Nephron (organoid): ENCODE measurements around the gene SERTM1.

Experiments
- H3K27ac Mint-ChIP-seq, 3 experiments: 2 replicates each; pipeline ENCODE4 v1.8.0; 2020; ENCODE audit warnings: mixed read lengths in 3 of 3, mild to moderate bottlenecking in 2 of 3, moderate library complexity in 1 of 3
- H3K27me3 Mint-ChIP-seq: 2 replicates; pipeline ENCODE4 v1.8.0; 2021; ENCODE audit warnings: low read depth, mild to moderate bottlenecking, moderate library complexity, mixed read lengths
- H3K36me3 Mint-ChIP-seq: 2 replicates; pipeline ENCODE4 v1.8.0; 2020; ENCODE audit warnings: low read depth, mixed read lengths
- H3K4me1 Mint-ChIP-seq: 2 replicates; pipeline ENCODE4 v1.8.0; 2020; ENCODE audit warnings: mixed read lengths
- H3K4me3 Mint-ChIP-seq, 3 experiments: 2 replicates each; pipeline ENCODE4 v1.8.0; 2020; ENCODE audit warnings: mild to moderate bottlenecking in 3 of 3, mixed read lengths in 3 of 3, moderate library complexity in 2 of 3
- H3K9me3 Mint-ChIP-seq: 2 replicates; pipeline ENCODE4 v1.8.0; 2020; ENCODE audit warnings: mixed read lengths
- CTCF ChIP-seq, 3 experiments: fragments of 200-600 bp; sonication (generic); IDR thresholded peaks; one replicate each; pipeline ENCODE4 v1.5.0; 2021; ENCODE audit warnings: antibody characterized with exemption in 3 of 3; ENCODE audit not compliant: unreplicated experiment in 3 of 3

SERTM1 gene

DNA sequence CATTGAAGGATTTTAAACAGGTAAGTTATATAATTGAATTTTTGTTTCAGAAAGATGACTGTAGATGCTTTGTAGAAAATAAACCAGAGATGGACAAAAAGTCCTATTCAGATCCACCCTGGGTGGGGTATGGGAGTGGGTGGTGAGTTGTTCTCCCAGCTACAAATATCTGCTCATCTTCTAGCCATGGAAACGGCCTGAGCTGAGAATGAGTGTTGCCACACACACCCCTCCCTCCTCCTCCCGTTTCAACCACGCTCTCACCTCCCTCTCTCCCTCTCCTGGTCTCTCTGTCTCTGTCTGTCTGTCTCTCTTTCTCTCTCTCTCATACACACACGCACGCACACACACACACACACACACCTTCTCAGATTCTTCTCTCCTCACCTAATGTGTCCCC, 26.4 kb downstream of the SERTM1 start:
- Mint-ChIP-seq H3K27me3 (peaks cover 13% of the 10 kb centered on the region), H3K4me1 (peaks cover 27% of the 10 kb centered on the region), H3K27ac (no peak overlapping the region), H3K36me3 (no peaks in the 10 kb centered on the region), H3K4me3 (no peak overlapping the region), H3K9me3 (no peaks in the 10 kb centered on the region)
- no peak for TF ChIP-seq CTCF (IDR thresholded peaks at IDR 0.05; ENCODE audit: unreplicated experiment in 3 of 3)

- no peaks in the 10 kb centered on the region for H3K36me3 Mint-ChIP-seq
- H3K4me3 Mint-ChIP-seq: no peak overlapping the region
- H3K27ac Mint-ChIP-seq: peak overlapping the region in 2 of 3 experiments; percentile 55 to 87
- no peaks in the 10 kb centered on the region for H3K9me3 Mint-ChIP-seq
- H3K27me3 Mint-ChIP-seq: no peaks in the 10 kb centered on the region
- H3K4me1 Mint-ChIP-seq: peaks cover 28% of the 10 kb centered on the region
- no peak for TF ChIP-seq CTCF (IDR thresholded peaks at IDR 0.05; ENCODE audit: unreplicated experiment in 3 of 3)
Observed at GRCh38 chr13:36706755-36707154, 32.9 kb downstream of the SERTM1 start.

- Mint-ChIP-seq H3K27ac (peak overlapping the region; percentile 83 to 87 (median 84)), H3K4me3 (no peak overlapping the region)
Observed at GRCh38 chr13:36709136-36709890, 35.5 kb downstream of the SERTM1 start.

GRCh38 chr13:36710396-36710795, 36.6 kb downstream of the SERTM1 start:
- no peaks in the 10 kb centered on the region for H3K36me3 Mint-ChIP-seq
- H3K27me3 Mint-ChIP-seq: no peaks in the 10 kb centered on the region
- no peak overlapping the region for H3K4me3 Mint-ChIP-seq
- H3K9me3 Mint-ChIP-seq: no peaks in the 10 kb centered on the region
- no peak for TF ChIP-seq CTCF (IDR thresholded peaks at IDR 0.05; ENCODE audit: unreplicated experiment in 3 of 3)
- H3K4me1 Mint-ChIP-seq: peaks cover 51% of the 10 kb centered on the region
- H3K27ac Mint-ChIP-seq: peak overlapping the region in 1 of 3 experiments; percentile 83

More at GRCh38 chr13:36709136-36709890, 35.5 kb downstream of the SERTM1 start:
- no peak for TF ChIP-seq CTCF (IDR thresholded peaks at IDR 0.05; ENCODE audit: unreplicated experiment in 3 of 3)
- no peaks in the 10 kb centered on the region for H3K9me3 Mint-ChIP-seq
- no peaks in the 10 kb centered on the region for H3K27me3 Mint-ChIP-seq
- no peaks in the 10 kb centered on the region for H3K36me3 Mint-ChIP-seq
- peaks cover 49% of the 10 kb centered on the region for H3K4me1 Mint-ChIP-seq

- no peak for TF ChIP-seq CTCF (IDR thresholded peaks at IDR 0.05; ENCODE audit: unreplicated experiment in 3 of 3)
- Mint-ChIP-seq H3K27me3 (no peaks in the 10 kb centered on the region), H3K4me3 (no peak overlapping the region), H3K9me3 (no peaks in the 10 kb centered on the region), H3K4me1 (peaks cover 51% of the 10 kb centered on the region), H3K36me3 (no peaks in the 10 kb centered on the region), H3K27ac (peak overlapping the region; percentile 17 to 65 (median 43))
Observed at GRCh38 chr13:36712290-36712689, 38.5 kb downstream of the SERTM1 start.

- TF ChIP-seq CTCF (IDR thresholded peaks at IDR 0.05; ENCODE audit: unreplicated experiment in 3 of 3): no peak
- peak overlapping the region; percentile 18 to 53 (median 43) for H3K27ac Mint-ChIP-seq
- H3K27me3 Mint-ChIP-seq: no peaks in the 10 kb centered on the region
- H3K4me1 Mint-ChIP-seq: peaks cover 56% of the 10 kb centered on the region
- no peaks in the 10 kb centered on the region for H3K9me3 Mint-ChIP-seq
- peak overlapping the region in 1 of 3 experiments; percentile 7 for H3K4me3 Mint-ChIP-seq
- no peaks in the 10 kb centered on the region for H3K36me3 Mint-ChIP-seq
Observed at GRCh38 chr13:36712770-36713169, 39.0 kb downstream of the SERTM1 start.
